ENCODE results near the gene DCXR.

DCXR gene

GRCh38 chr17:82072827-82073226, 35.3 kb upstream of the DCXR start:
- no peak for DNase-seq (ENCODE audit: low read depth)

- no peak for DNase-seq (ENCODE audit: low read depth)
Observed at GRCh38 chr17:82070611-82071010, 33.1 kb upstream of the DCXR start.

GRCh38 chr17:82065638-82066303, 28.3 kb upstream of the DCXR start, which contains the start of gene DUS1L:
Gene DUS1L, minus strand, starts transcription at chr17:82065804. Its CDS starts 745 bp downstream, at chr17:82065059.
- DNase-seq (ENCODE audit: low read depth): peak; percentile 52

- peak; percentile 23 for DNase-seq (ENCODE audit: low read depth)
Observed at GRCh38 chr17:82065193-82065637, 27.7 kb upstream of the DCXR start.

- DNase-seq (ENCODE audit: low read depth): no peak
Observed at GRCh38 chr17:82064433-82065192, 27.1 kb upstream of the DCXR start.

- DNase-seq (ENCODE audit: low read depth): no peak
Observed at GRCh38 chr17:82063424-82064415, 26.2 kb upstream of the DCXR start.

GRCh38 chr17:82062984-82063368, 25.5 kb upstream of the DCXR start:
- no peak for DNase-seq (ENCODE audit: low read depth)

GRCh38 chr17:82062076-82062983, 24.8 kb upstream of the DCXR start:
- no peak for DNase-seq (ENCODE audit: low read depth)

- no peak for DNase-seq (ENCODE audit: low read depth)
Observed at GRCh38 chr17:82061047-82061925, 23.8 kb upstream of the DCXR start.

GRCh38 chr17:82060614-82061013, 23.1 kb upstream of the DCXR start:
- DNase-seq (ENCODE audit: low read depth): no peak

- DNase-seq (ENCODE audit: low read depth): no peak
Observed at GRCh38 chr17:82060001-82060380, 22.5 kb upstream of the DCXR start.

GRCh38 chr17:82059272-82060000, 21.9 kb upstream of the DCXR start:
- no peak for DNase-seq (ENCODE audit: low read depth)

- no peak for DNase-seq (ENCODE audit: low read depth)
Observed at GRCh38 chr17:82058855-82059249, 21.4 kb upstream of the DCXR start.

- no peak for DNase-seq (ENCODE audit: low read depth)
Observed at GRCh38 chr17:82058230-82058854, 20.8 kb upstream of the DCXR start.

GRCh38 chr17:82056729-82057621, 19.5 kb upstream of the DCXR start:
- no peak for DNase-seq (ENCODE audit: low read depth)

- DNase-seq (ENCODE audit: low read depth): no peak
Observed at GRCh38 chr17:82055965-82056728, 18.6 kb upstream of the DCXR start.

Data from stimulated activated CD4-positive, alpha-beta T cell treated with anti-CD3 and anti-CD28 coated beads, Interleukin-2, amount 100 ng/mL, for 4 hours (primary cell).